Breast epithelium (tissue), 4 donors: ENCODE results near the gene PIK3CD. TPM values are rescaled to one million over a fixed set of nuclear protein-coding genes. Genes with fewer than 3 reads are reported as not detected.
"Not testable (repeated sequence)": the region's sequence is repeated elsewhere in the genome, so short reads cannot be mapped to it uniquely, and the experiment has no call there.

ENCODE experiments used
- DNase-seq, 2 donors: peaks; one replicate each; pipeline ENCODE4 v3.0.0-alpha.2; 2019; ENCODE audit warnings: low spot score in 2 of 2
- H3K27ac ChIP-seq, 2 donors: fragments of 200-600 bp; sonication (generic) in 1 of 2; one replicate each; pipeline ENCODE4 v1.5.1; 2016 to 2019; ENCODE audit warnings: mild to moderate bottlenecking in 1 of 2
- H3K27me3 ChIP-seq, 2 donors: fragments of 200-600 bp; sonication (generic) in 1 of 2; one replicate each; pipeline versions ENCODE4 v1.5.1 to v1.6.0; 2017 to 2019; ENCODE audit warnings: control low read depth in 1 of 2, mild to moderate bottlenecking in 1 of 2
- H3K36me3 ChIP-seq: fragments of 200-600 bp; one replicate; pipeline ENCODE4 v1.5.1; 2019
- H3K4me1 ChIP-seq, 2 donors: fragments of 200-600 bp; sonication (generic); one replicate each; pipeline ENCODE4 v1.5.1; 2016 to 2019; ENCODE audit warnings: control low read depth in 1 of 2
- H3K4me3 ChIP-seq, 3 donors: fragments of 200-600 bp; sonication (generic); 1 replicate in 2 of 3; 2 replicates in 1 of 3; pipeline ENCODE4 v1.5.1; 2016 to 2019; ENCODE audit warnings: mild to moderate bottlenecking in 3 of 3, moderate library complexity in 2 of 3
- H3K9me3 ChIP-seq, 2 donors: fragments of 200-600 bp; sonication (generic) in 1 of 2; one replicate each; pipeline ENCODE4 v1.5.1; 2016 to 2019; ENCODE audit warnings: control low read depth in 1 of 2
- POLR2A ChIP-seq: fragments of 450-650 bp; IDR thresholded peaks from one replicate; pipeline ENCODE4 v1.6.1; 2016; ENCODE audit warnings: antibody characterized with exemption, mild to moderate bottlenecking, moderate library complexity
- POLR2AphosphoS5 ChIP-seq, 3 donors: sonication (generic); formaldehyde crosslinking; IDR thresholded peaks; one replicate each; pipeline ENCODE4 v1.6.1; 2017; ENCODE audit warnings: antibody characterized with exemption in 3 of 3
- intact Hi-C: fragments of 100-400 bp; cut with DNase I; formaldehyde crosslinking; loops from one replicate; pipeline ENCODE4 v1.15.1; 2023; ENCODE audit warnings: low total_unique reads
- total RNA-seq, 3 donors: library from RNA; depleted of rRNA; stranded (reverse); fragments of >200 nt; gene quantifications; one replicate each; pipeline ENCODE4 v1.1.0, GENCODE V29; 2016
- TF ChIP-seq, protein P1 (sequence below), 3 donors: fragments of 450-650 bp; IDR thresholded peaks; one replicate each; pipeline ENCODE4 v1.5.1; 2016 to 2017; ENCODE audit warnings: antibody characterized with exemption in 3 of 3, mild to moderate bottlenecking in 3 of 3, moderate library complexity in 3 of 3

PIK3CD gene
- total RNA-seq, 3 donors from 2014 or later: 8.2 to 12.1 (median 11.9) TPM

GRCh38 chr1:9760824-9761223, 109.3 kb downstream of the PIK3CD start:
- H3K4me1 ChIP-seq: no peaks in the 10 kb centered on the region
- no peak for TF ChIP-seq POLR2A
- no peak for TF ChIP-seq POLR2AphosphoS5 (IDR thresholded peaks at IDR 0.05)
- TF ChIP-seq, protein P1, sequence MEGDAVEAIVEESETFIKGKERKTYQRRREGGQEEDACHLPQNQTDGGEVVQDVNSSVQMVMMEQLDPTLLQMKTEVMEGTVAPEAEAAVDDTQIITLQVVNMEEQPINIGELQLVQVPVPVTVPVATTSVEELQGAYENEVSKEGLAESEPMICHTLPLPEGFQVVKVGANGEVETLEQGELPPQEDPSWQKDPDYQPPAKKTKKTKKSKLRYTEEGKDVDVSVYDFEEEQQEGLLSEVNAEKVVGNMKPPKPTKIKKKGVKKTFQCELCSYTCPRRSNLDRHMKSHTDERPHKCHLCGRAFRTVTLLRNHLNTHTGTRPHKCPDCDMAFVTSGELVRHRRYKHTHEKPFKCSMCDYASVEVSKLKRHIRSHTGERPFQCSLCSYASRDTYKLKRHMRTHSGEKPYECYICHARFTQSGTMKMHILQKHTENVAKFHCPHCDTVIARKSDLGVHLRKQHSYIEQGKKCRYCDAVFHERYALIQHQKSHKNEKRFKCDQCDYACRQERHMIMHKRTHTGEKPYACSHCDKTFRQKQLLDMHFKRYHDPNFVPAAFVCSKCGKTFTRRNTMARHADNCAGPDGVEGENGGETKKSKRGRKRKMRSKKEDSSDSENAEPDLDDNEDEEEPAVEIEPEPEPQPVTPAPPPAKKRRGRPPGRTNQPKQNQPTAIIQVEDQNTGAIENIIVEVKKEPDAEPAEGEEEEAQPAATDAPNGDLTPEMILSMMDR (IDR thresholded peaks at IDR 0.05): no peak
- intact Hi-C loops: no loop called here

GRCh38 chr1:9761855-9762254, 110.3 kb downstream of the PIK3CD start:
- intact Hi-C loops: no loop called here
- DNase-seq: no peak
- Histone ChIP-seq H3K9me3 (no peaks in the 10 kb centered on the region), H3K4me3 (no peak overlapping the region), H3K36me3 (no peaks in the 10 kb centered on the region), H3K27ac (no peak overlapping the region), H3K27me3 (no peaks in the 10 kb centered on the region), H3K4me1 (no peaks in the 10 kb centered on the region)
- TF ChIP-seq, protein P1 (IDR thresholded peaks at IDR 0.05): no peak
- TF ChIP-seq POLR2AphosphoS5 (IDR thresholded peaks at IDR 0.05): no peak
- TF ChIP-seq POLR2A: no peak

More at GRCh38 chr1:9760824-9761223, 109.3 kb downstream of the PIK3CD start:
- DNase-seq: no peak
- Histone ChIP-seq H3K9me3 (no peaks in the 10 kb centered on the region), H3K27ac (no peak overlapping the region), H3K36me3 (no peaks in the 10 kb centered on the region), H3K27me3 (no peaks in the 10 kb centered on the region), H3K4me3 (no peak overlapping the region)

DNA sequence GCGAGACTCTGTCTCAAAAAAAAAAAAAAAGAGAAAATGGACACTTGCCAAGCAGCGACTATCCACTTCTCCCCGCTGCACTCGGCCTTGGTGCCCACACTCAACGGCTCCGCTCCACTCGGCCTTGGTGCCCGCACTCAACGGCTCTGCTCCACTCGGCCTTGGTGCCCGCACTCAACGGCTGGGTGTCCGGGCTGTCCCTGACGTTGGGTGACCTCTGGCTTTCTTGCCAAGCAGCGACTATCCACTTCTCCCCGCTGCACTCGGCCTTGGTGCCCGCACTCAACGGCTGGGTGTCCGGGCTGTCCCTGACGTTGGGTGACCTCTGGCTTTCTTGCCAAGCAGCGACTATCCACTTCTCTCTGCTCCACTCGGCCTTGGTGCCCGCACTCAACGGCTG, 110.9 kb downstream of the PIK3CD start:
- intact Hi-C loops, H3K27ac ChIP-seq, H3K4me1 ChIP-seq, H3K27me3 ChIP-seq, H3K9me3 ChIP-seq, DNase-seq, H3K36me3 ChIP-seq, H3K4me3 ChIP-seq: not testable (repeated sequence)

GRCh38 chr1:9763914-9764313, 112.4 kb downstream of the PIK3CD start:
- no peaks in the 10 kb centered on the region for H3K9me3 ChIP-seq
- intact Hi-C loops: no loop called here

DNA sequence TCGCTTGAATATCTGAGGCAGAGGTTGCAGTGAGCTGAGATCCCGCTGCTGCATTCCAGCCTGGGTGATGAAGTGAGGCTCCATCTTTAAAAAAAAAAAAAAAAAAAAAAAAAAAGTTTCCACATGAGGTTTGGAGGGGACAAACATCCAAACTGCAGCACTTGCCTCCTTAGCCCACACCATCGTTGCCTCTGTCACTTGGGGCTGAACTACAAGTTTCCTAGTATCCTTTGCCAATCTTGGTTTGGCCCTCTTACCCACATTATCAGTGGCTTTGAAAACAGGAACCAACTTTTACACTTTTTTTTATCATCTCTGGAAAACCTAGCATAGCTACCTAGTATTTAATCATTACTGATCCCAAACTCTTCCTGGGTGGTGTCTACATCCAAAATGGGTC, 113.0 kb downstream of the PIK3CD start:
- intact Hi-C loops: no loop called here
- DNase-seq: no peak
- TF ChIP-seq POLR2AphosphoS5 (IDR thresholded peaks at IDR 0.05): no peak
- no peak for TF ChIP-seq POLR2A
- TF ChIP-seq, protein P1 (IDR thresholded peaks at IDR 0.05): no peak
- H3K36me3 ChIP-seq: no peaks in the 10 kb centered on the region
- no peaks in the 10 kb centered on the region for H3K27me3 ChIP-seq
- H3K4me1 ChIP-seq: no peaks in the 10 kb centered on the region
- no peak overlapping the region for H3K27ac ChIP-seq
- no peaks in the 10 kb centered on the region for H3K9me3 ChIP-seq
- H3K4me3 ChIP-seq: no peak overlapping the region

More at GRCh38 chr1:9763914-9764313, 112.4 kb downstream of the PIK3CD start:
- H3K4me1 ChIP-seq: no peaks in the 10 kb centered on the region
- H3K36me3 ChIP-seq: no peaks in the 10 kb centered on the region
- TF ChIP-seq, protein P1 (IDR thresholded peaks at IDR 0.05): no peak
- TF ChIP-seq POLR2AphosphoS5 (IDR thresholded peaks at IDR 0.05) (no peak), POLR2A (no peak)
- no peaks in the 10 kb centered on the region for H3K27me3 ChIP-seq
- H3K27ac ChIP-seq: no peak overlapping the region
- DNase-seq: no peak
- no peak overlapping the region for H3K4me3 ChIP-seq
